ENCODE results near the gene PM20D2. TPM values are rescaled to one million over a fixed set of nuclear protein-coding genes. Genes with fewer than 3 reads are reported as not detected.

PM20D2 gene
- total and polyA plus RNA-seq, 7 experiments from 2014 or later = 4.6 to 12.7 (median 8.2) TPM

DNA sequence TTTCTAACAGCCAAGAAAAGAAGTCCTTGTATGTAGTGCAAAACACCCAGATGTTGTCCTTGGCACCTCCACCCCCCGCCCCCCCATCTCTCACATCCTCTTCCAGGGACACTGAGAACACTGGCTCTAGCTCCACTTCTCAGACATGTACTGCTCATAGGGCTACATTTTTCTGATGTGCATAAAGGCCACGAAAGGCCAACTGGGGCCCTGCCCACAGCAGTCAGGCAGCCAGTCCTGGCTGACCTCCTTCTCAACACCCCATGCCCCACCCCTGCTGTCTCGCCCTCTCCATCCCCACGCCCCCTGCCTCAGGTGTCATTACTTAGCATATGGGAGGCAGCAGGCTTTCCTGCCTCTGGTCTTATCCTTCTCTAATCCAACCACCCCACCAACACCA is 60.0 kb downstream of the PM20D2 start:
- Mint-ChIP-seq H3K36me3 (no peaks in the 10 kb centered on the region), H3K9me3 (no peaks in the 10 kb centered on the region), H3K27ac (no peak overlapping the region), H3K4me3 (no peak overlapping the region), H3K27me3 (peaks cover 0 to 5% (median 2%) of the 10 kb centered on the region in 5 donors), H3K4me1 (peaks cover 0 to 3% (median 0%) of the 10 kb centered on the region in 7 donors)
- Histone ChIP-seq H3K4me3 (ENCODE audit: low read length) (no peak overlapping the region), H3K4me1 (ENCODE audit: control insufficient read depth in 2 of 2, insufficient read depth in 2 of 2, low read length in 2 of 2) (no peaks in the 10 kb centered on the region), H3K27me3 (ENCODE audit: control insufficient read depth in 2 of 2, insufficient read depth in 2 of 2, low read length in 2 of 2) (no peaks in the 10 kb centered on the region), H3K36me3 (ENCODE audit: control insufficient read depth in 2 of 3, insufficient read depth in 3 of 3, low read length in 3 of 3) (no peaks in the 10 kb centered on the region), H3K27ac (ENCODE audit: low read depth, low read length) (no peak overlapping the region), H3K9me3 (ENCODE audit: control insufficient read depth in 2 of 3, low read length in 3 of 3) (no peaks in the 10 kb centered on the region)
- ATAC-seq (no peak), DNase-seq (no peak)
- intact Hi-C loops (cut with micrococcal nuclease) = no loop called here
- ChIA-PET CTCF (no interaction called here), POLR2A (no interaction called here)

DNA sequence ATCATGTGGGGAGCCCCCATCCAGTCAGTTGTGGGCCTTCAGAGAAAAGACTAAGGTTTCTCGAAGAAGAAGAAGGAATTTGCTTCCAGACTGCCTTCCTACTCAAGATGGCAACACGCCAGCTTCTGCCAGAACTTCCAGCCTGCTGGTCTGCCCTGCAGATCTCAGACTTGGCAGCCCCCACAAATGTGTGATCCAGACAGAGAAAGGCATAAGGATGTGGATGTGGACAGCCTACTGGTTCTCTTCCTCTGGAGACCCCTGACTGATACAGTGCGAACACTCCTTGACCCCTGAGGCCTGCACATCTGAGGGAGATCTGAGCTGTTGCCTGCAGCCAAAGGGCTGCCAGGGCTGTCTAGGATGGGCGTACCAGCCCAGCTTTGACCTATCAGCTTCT is 62.7 kb downstream of the PM20D2 start:
- ChIA-PET CTCF (no interaction called here), POLR2A (no interaction called here)
- Histone ChIP-seq H3K36me3 (ENCODE audit: control insufficient read depth in 2 of 3, insufficient read depth in 3 of 3, low read length in 3 of 3) (no peaks in the 10 kb centered on the region), H3K27ac (ENCODE audit: low read depth, low read length) (no peak overlapping the region), H3K4me1 (ENCODE audit: control insufficient read depth in 2 of 2, insufficient read depth in 2 of 2, low read length in 2 of 2) (no peaks in the 10 kb centered on the region), H3K27me3 (ENCODE audit: control insufficient read depth in 2 of 2, insufficient read depth in 2 of 2, low read length in 2 of 2) (no peaks in the 10 kb centered on the region), H3K4me3 (ENCODE audit: low read length) (no peak overlapping the region), H3K9me3 (ENCODE audit: control insufficient read depth in 2 of 3, low read length in 3 of 3) (no peaks in the 10 kb centered on the region)
- intact Hi-C loops (cut with micrococcal nuclease) = no loop called here
- Mint-ChIP-seq H3K27me3 (peaks cover 4 to 16% (median 10%) of the 10 kb centered on the region in 5 donors), H3K36me3 (no peaks in the 10 kb centered on the region), H3K9me3 (peaks cover 0 to 4% (median 0%) of the 10 kb centered on the region in 11 donors), H3K4me1 (peaks cover 0 to 6% (median 0%) of the 10 kb centered on the region in 7 donors), H3K27ac (no peak overlapping the region), H3K4me3 (no peak overlapping the region)
- DNase-seq (no peak), ATAC-seq (no peak)

DNA sequence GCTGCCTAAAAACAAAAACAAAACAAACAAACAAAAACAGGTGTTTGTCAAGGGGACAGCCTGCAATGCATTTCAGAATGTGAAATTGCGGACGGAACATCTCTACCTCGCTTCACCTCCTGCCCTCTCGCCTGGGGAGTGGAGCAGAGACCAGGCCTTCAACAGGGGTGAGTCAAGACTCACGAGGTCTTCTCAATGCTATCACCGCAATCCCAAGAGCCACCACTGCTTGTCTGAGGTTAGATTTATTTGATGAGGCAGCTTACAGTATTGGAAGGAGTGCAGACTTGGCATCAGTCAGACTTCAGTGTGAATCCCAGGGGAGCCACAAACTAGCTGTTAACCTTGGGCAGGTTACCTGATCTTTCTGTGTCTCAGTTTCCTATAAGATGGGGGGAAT is 63.6 kb downstream of the PM20D2 start:
- no peak for DNase-seq
- no peak overlapping the region for H3K4me3 Mint-ChIP-seq
- Histone ChIP-seq H3K9me3 (ENCODE audit: control insufficient read depth in 2 of 3, low read length in 3 of 3) (no peaks in the 10 kb centered on the region), H3K4me3 (ENCODE audit: low read length) (no peak overlapping the region), H3K27ac (ENCODE audit: low read depth, low read length) (no peak overlapping the region), H3K36me3 (ENCODE audit: control insufficient read depth in 2 of 3, insufficient read depth in 3 of 3, low read length in 3 of 3) (no peaks in the 10 kb centered on the region), H3K4me1 (ENCODE audit: control insufficient read depth in 2 of 2, insufficient read depth in 2 of 2, low read length in 2 of 2) (no peaks in the 10 kb centered on the region), H3K27me3 (ENCODE audit: control insufficient read depth in 2 of 2, insufficient read depth in 2 of 2, low read length in 2 of 2) (no peaks in the 10 kb centered on the region)
- ChIA-PET POLR2A (interaction anchor here (0.7 kb wide), 1 partner anchor 77 kb away, joined by 3 read pairs; no protein-coding TSS in a partner anchor), CTCF (no interaction called here)
- H3K27me3 Mint-ChIP-seq = peaks cover 4 to 16% (median 16%) of the 10 kb centered on the region in 5 donors
- peaks cover 0 to 6% (median 0%) of the 10 kb centered on the region in 7 donors for H3K4me1 Mint-ChIP-seq
- intact Hi-C loops (cut with micrococcal nuclease) = no loop called here
- peaks cover 0 to 9% (median 0%) of the 10 kb centered on the region in 11 donors for H3K9me3 Mint-ChIP-seq
- no peak overlapping the region for H3K27ac Mint-ChIP-seq
- ATAC-seq = no peak
- no peaks in the 10 kb centered on the region for H3K36me3 Mint-ChIP-seq

DNA sequence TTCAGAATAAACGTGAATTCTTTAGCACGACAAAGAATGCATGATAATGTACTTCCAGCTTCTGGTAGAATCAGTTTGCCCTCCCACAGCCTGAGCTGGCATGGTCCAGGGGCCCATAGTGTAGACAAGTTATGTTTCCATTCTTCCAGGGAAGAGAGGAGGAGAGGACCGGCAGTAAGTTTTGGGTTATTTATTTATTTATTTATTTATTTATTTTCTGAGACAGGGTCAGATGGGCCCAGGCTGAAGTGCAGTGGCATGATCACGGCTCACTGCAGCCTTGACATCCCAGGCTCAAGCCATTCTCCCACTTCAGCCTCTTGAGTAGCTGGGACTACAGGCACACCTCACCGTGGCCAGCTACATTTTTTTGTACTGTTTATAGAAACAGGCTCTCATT is 66.6 kb downstream of the PM20D2 start:
- POLR2A ChIA-PET = no interaction called here
- CTCF ChIA-PET = no interaction called here
- no peak for ATAC-seq

DNA sequence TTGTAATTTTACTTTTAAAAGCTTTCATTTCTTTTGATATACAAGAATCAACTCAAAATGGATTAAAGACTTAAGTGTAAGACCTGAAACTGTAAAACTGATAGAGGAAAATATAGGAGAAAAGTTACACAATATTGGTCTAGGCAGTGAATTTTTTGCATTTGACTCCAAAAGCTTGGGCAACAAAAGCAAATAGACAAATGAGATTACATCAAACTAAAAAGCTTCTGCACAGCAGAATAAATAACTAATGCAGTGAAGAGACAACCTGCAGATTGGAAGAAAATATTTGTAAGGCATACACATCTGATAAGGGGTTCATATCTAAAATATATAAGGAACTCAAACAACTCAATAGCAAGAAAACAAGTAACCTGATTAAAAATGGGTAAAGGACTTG is 68.3 kb downstream of the PM20D2 start:
- Mint-ChIP-seq H3K9me3 (peaks cover 0 to 9% (median 0%) of the 10 kb centered on the region in 11 donors), H3K4me3 (no peak overlapping the region), H3K27me3 (peaks cover 11 to 43% (median 16%) of the 10 kb centered on the region in 5 donors), H3K36me3 (no peaks in the 10 kb centered on the region), H3K4me1 (peaks cover 0 to 3% (median 0%) of the 10 kb centered on the region in 7 donors), H3K27ac (no peak overlapping the region)
- no peaks in the 10 kb centered on the region for H3K27me3 ChIP-seq (ENCODE audit: control insufficient read depth in 2 of 2, insufficient read depth in 2 of 2, low read length in 2 of 2)
- H3K27ac ChIP-seq (ENCODE audit: low read depth, low read length) = no peak overlapping the region
- ChIA-PET CTCF (no interaction called here), POLR2A (no interaction called here)
- H3K9me3 ChIP-seq (ENCODE audit: control insufficient read depth in 2 of 3, low read length in 3 of 3) = no peaks in the 10 kb centered on the region
- H3K36me3 ChIP-seq (ENCODE audit: control insufficient read depth in 2 of 3, insufficient read depth in 3 of 3, low read length in 3 of 3) = no peaks in the 10 kb centered on the region
- no peak overlapping the region for H3K4me3 ChIP-seq (ENCODE audit: low read length)
- no peaks in the 10 kb centered on the region for H3K4me1 ChIP-seq (ENCODE audit: control insufficient read depth in 2 of 2, insufficient read depth in 2 of 2, low read length in 2 of 2)
- no peak for DNase-seq
- intact Hi-C loops (cut with micrococcal nuclease) = no loop called here
- ATAC-seq = no peak

More for the DNA sequence above, 66.6 kb downstream of the PM20D2 start:
- intact Hi-C loops (cut with micrococcal nuclease) = no loop called here
- peaks cover 8 to 33% (median 16%) of the 10 kb centered on the region in 5 donors for H3K27me3 Mint-ChIP-seq
- Histone ChIP-seq H3K27me3 (ENCODE audit: control insufficient read depth in 2 of 2, insufficient read depth in 2 of 2, low read length in 2 of 2) (no peaks in the 10 kb centered on the region), H3K27ac (ENCODE audit: low read depth, low read length) (no peak overlapping the region), H3K4me3 (ENCODE audit: low read length) (no peak overlapping the region), H3K36me3 (ENCODE audit: control insufficient read depth in 2 of 3, insufficient read depth in 3 of 3, low read length in 3 of 3) (no peaks in the 10 kb centered on the region), H3K4me1 (ENCODE audit: control insufficient read depth in 2 of 2, insufficient read depth in 2 of 2, low read length in 2 of 2) (no peaks in the 10 kb centered on the region), H3K9me3 (ENCODE audit: control insufficient read depth in 2 of 3, low read length in 3 of 3) (no peaks in the 10 kb centered on the region)
- DNase-seq = no peak
- peaks cover 0 to 3% (median 0%) of the 10 kb centered on the region in 7 donors for H3K4me1 Mint-ChIP-seq
- H3K36me3 Mint-ChIP-seq = no peaks in the 10 kb centered on the region
- peaks cover 0 to 9% (median 0%) of the 10 kb centered on the region in 11 donors for H3K9me3 Mint-ChIP-seq
- H3K27ac Mint-ChIP-seq = no peak overlapping the region
- no peak overlapping the region for H3K4me3 Mint-ChIP-seq

Other genes with a start within 250 kb of the PM20D2 start
- gene RNGTT, start 182.4 kb upstream of the PM20D2 start, total RNA-seq = 10 to 100 TPM; 15.4 to 26.5 (median 20.8) TPM
- gene RNGTT, start 182.4 kb upstream of the PM20D2 start, polyA plus RNA-seq = 10 to 100 TPM; 16.8 to 17.9 TPM
- 100 to 1,000 TPM; 108 to 822 (median 763) TPM for gene PNRC1, start 65.3 kb upstream of the PM20D2 start, total RNA-seq
- 100 to 1,000 TPM; 755 to 789 TPM for gene PNRC1, start 65.3 kb upstream of the PM20D2 start, polyA plus RNA-seq
- gene SRSF12, start 28.0 kb upstream of the PM20D2 start, total RNA-seq = under 1 TPM in 1 of 5 experiments, not detected in 4; 0.56 TPM
- gene SRSF12, start 28.0 kb upstream of the PM20D2 start, polyA plus RNA-seq = under 1 TPM in 1 of 2 donors, not detected in 1; 0.05 TPM
- gene GABRR1, start 71.3 kb downstream of the PM20D2 start, total RNA-seq = not detected
- not detected for gene GABRR1, start 71.3 kb downstream of the PM20D2 start, polyA plus RNA-seq
- gene GABRR2, start 169.2 kb downstream of the PM20D2 start, total RNA-seq = 1 to 10 TPM in 3 of 5 experiments, under 1 TPM in 2; 0.40 to 1.9 (median 1.5) TPM
- gene GABRR2, start 169.2 kb downstream of the PM20D2 start, polyA plus RNA-seq = not detected
- gene UBE2J1, start 206.7 kb downstream of the PM20D2 start, total RNA-seq = 10 to 100 TPM; 18.8 to 47.7 (median 27.7) TPM
- 10 to 100 TPM; 25.1 to 33.8 TPM for gene UBE2J1, start 206.7 kb downstream of the PM20D2 start, polyA plus RNA-seq